Esophagus squamous epithelium (tissue), 4 donors: ENCODE measurements around the gene SEC24D. TPM values are rescaled to one million over a fixed set of nuclear protein-coding genes. Genes with fewer than 3 reads are reported as not detected.

Source experiments
- total RNA-seq, 4 donors: library from RNA; depleted of rRNA; stranded (reverse); fragments of >200 nt; gene quantifications; one replicate each; pipeline ENCODE4 v1.1.0, GENCODE V29; 2016

Gene SEC24D
- total RNA-seq, 4 donors from 2014 or later, result 18.5 to 33.6 (median 21.6) TPM

Other genes starting within 250 kb of the SEC24D start
- 10 to 100 TPM; 30.9 to 42.0 (median 32.0) TPM for gene METTL14, start 150.7 kb downstream of the SEC24D start, total RNA-seq
- 100 to 1,000 TPM in 2 of 4 donors, 10 to 100 TPM in 2; 19.0 to 418 (median 84.2) TPM for gene SYNPO2, start 52.7 kb upstream of the SEC24D start, total RNA-seq